HT1080 (cell line): ENCODE data around the gene DNAJC18. TPM values are rescaled to one million over a fixed set of nuclear protein-coding genes. Genes with fewer than 3 reads are reported as not detected.
"Not testable (repeated sequence)": the region's sequence is repeated elsewhere in the genome, so short reads cannot be mapped to it uniquely, and the experiment has no call there.

Experiments
- DNase-seq: peaks from one replicate; pipeline ENCODE4 v3.0.0-alpha.2; 2015; ENCODE audit warnings: low read depth
- total RNA-seq: library from RNA; depleted of rRNA; stranded (reverse); fragments of >200 nt; shearing (Covaris generic); gene quantifications from 2 replicates; pipeline ENCODE4 v1.2.3, GENCODE V29; 2014

Gene DNAJC18
- total RNA-seq, 1 experiment from 2014 or later: 11.9 TPM

GRCh38 chr5:139389701-139390638 lies 49.4 kb downstream of the DNAJC18 start, which contains the start of gene MZB1:
TSS of gene MZB1 (minus strand) at chr5:139389913. CDS start at chr5:139389856, 57 bp downstream.
- DNase-seq: no peak

GRCh38 chr5:139388198-139388821 lies 51.0 kb downstream of the DNAJC18 start:
- DNase-seq: no peak

GRCh38 chr5:139387611-139388197 lies 51.6 kb downstream of the DNAJC18 start:
- DNase-seq: no peak

- DNase-seq: not testable (repeated sequence)
Measured at GRCh38 chr5:139386956-139387355, 52.4 kb downstream of the DNAJC18 start.

GRCh38 chr5:139386050-139386438 lies 53.3 kb downstream of the DNAJC18 start:
- DNase-seq: no peak

GRCh38 chr5:139385061-139386049 lies 54.0 kb downstream of the DNAJC18 start:
- peak; percentile 71 for DNase-seq

GRCh38 chr5:139384591-139385051 lies 54.7 kb downstream of the DNAJC18 start:
- no peak for DNase-seq

- no peak for DNase-seq
Measured at GRCh38 chr5:139383993-139384590, 55.2 kb downstream of the DNAJC18 start.

GRCh38 chr5:139383275-139383992 lies 55.9 kb downstream of the DNAJC18 start, which contains the start of gene SLC23A1:
TSS of gene SLC23A1 (minus strand) at chr5:139383297. CDS start at chr5:139383253, 44 bp downstream.
- no peak for DNase-seq

GRCh38 chr5:139382807-139383206 lies 56.5 kb downstream of the DNAJC18 start:
- DNase-seq: no peak

GRCh38 chr5:139381837-139382761 lies 57.2 kb downstream of the DNAJC18 start:
- DNase-seq: no peak

- no peak for DNase-seq
Measured at GRCh38 chr5:139379626-139380449, 59.5 kb downstream of the DNAJC18 start.

GRCh38 chr5:139378941-139379361 lies 60.4 kb downstream of the DNAJC18 start:
- no peak for DNase-seq

- no peak for DNase-seq
Measured at GRCh38 chr5:139378101-139378825, 61.1 kb downstream of the DNAJC18 start.

GRCh38 chr5:139377226-139377625 lies 62.1 kb downstream of the DNAJC18 start:
- no peak for DNase-seq

- no peak for DNase-seq
Measured at GRCh38 chr5:139376364-139376763, 63.0 kb downstream of the DNAJC18 start.

- no peak for DNase-seq
Measured at GRCh38 chr5:139374909-139375308, 64.4 kb downstream of the DNAJC18 start.
